GM21737 (cell line): ENCODE measurements around the gene NUP62CL.
"Not testable (repeated sequence)": the region's sequence is repeated elsewhere in the genome, so short reads cannot be mapped to it uniquely, and the experiment has no call there.

Experiments
- ATAC-seq: cut with Tn5 transposase; IDR thresholded peaks from one replicate; pipeline ENCODE4 v1.9.1; 2021; ENCODE audit warnings: mild to moderate bottlenecking, moderate library complexity; ENCODE audit not compliant: unreplicated experiment

NUP62CL gene

GRCh38 chrX:107205770-107206696, at the start of gene NUP62CL, which contains the start of gene DNAAF6:
NUP62CL (minus strand) TSS chrX:107206433; CDS start chrX:107175146, 31,287 bp downstream.
DNAAF6 (plus strand) TSS chrX:107206611; CDS start chrX:107212876, 6,265 bp downstream.
- ATAC-seq, result peak; percentile 95

GRCh38 chrX:107228486-107228819, 22.2 kb upstream of the NUP62CL start:
- no peak for ATAC-seq

- ATAC-seq, result no peak
Observed at GRCh38 chrX:107227780-107228485, 21.7 kb upstream of the NUP62CL start.

GRCh38 chrX:107226757-107227156, 20.5 kb upstream of the NUP62CL start:
- no peak for ATAC-seq

- no peak for ATAC-seq
Observed at GRCh38 chrX:107213477-107213876, 7.2 kb upstream of the NUP62CL start.

GRCh38 chrX:107207943-107208342, 1.7 kb upstream of the NUP62CL start:
- ATAC-seq, result no peak

- no peak for ATAC-seq
Observed at GRCh38 chrX:107207089-107207488, 856 bp upstream of the NUP62CL start.

GRCh38 chrX:107206697-107207065, 448 bp upstream of the NUP62CL start:
- no peak for ATAC-seq

GRCh38 chrX:107204068-107204605, 2.1 kb downstream of the NUP62CL start:
- ATAC-seq, result no peak

- no peak for ATAC-seq
Observed at GRCh38 chrX:107199491-107199890, 6.7 kb downstream of the NUP62CL start.

- not testable (repeated sequence) for ATAC-seq
Observed at GRCh38 chrX:107198074-107198473, 8.2 kb downstream of the NUP62CL start.

GRCh38 chrX:107197319-107197718, 8.9 kb downstream of the NUP62CL start:
- no peak for ATAC-seq

- ATAC-seq, result no peak
Observed at GRCh38 chrX:107171369-107172102, 34.7 kb downstream of the NUP62CL start.

GRCh38 chrX:107168712-107169111, 37.5 kb downstream of the NUP62CL start:
- ATAC-seq, result no peak

- no peak for ATAC-seq
Observed at GRCh38 chrX:107168257-107168656, 38.0 kb downstream of the NUP62CL start.

GRCh38 chrX:107167163-107167921, 38.9 kb downstream of the NUP62CL start:
- ATAC-seq, result no peak

- not testable (repeated sequence) for ATAC-seq
Observed at GRCh38 chrX:107157618-107158017, 48.6 kb downstream of the NUP62CL start.

- ATAC-seq, result not testable (repeated sequence)
Observed at GRCh38 chrX:107155621-107156430, 50.4 kb downstream of the NUP62CL start.
